ENCODE results near the gene IL3RA.

DNA sequence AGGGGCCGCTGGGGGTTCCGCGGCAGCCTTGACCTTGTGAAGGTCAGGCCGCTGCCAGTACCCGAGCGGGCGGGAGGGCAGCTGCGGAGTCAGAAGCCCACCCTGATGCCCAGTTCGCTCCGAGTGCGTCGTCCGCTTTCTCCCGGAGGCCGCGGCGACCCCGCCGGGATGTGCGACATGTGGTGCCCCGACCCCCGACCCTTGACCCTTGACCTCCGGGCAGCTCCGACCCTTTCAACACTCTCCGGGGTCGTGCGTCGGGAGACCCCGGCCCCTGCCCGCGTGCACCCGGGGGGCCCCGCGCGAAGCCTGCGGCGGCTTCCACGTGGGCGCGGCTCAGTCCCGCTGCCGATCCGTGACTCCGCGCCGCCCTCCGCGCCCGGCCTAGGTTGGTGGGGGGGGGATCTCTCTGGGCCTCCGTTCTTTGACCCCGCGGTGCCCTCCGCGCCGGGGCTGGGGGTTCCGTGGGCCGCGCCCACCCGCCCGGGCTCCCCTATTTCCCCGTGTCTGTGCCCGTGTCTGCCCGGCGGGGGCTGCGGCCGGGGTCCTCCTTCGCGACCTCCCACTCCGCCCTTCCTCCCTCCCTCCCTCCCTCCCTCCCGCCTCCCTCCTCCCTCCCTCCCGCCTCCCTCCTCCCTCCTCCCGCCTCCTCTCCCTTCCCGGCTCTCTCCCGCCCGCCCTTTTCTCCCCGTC is 55.9 kb downstream of the IL3RA start:
- no peak for TF ChIP-seq SP1 (IDR thresholded peaks at IDR 0.05)
- no peak for TF ChIP-seq ARNT (IDR thresholded peaks at IDR 0.05)

All from HEK293T (cell line).